HG03565 (cell line): ENCODE measurements around the gene PDE7B.

Experiments used
- ATAC-seq: cut with Tn5 transposase; IDR thresholded peaks from one replicate; pipeline ENCODE4 v1.9.1; 2021; ENCODE audit warnings: mild to moderate bottlenecking, moderate library complexity; ENCODE audit not compliant: unreplicated experiment

PDE7B gene

GRCh38 chr6:136169394-136170148 lies 318.1 kb downstream of the PDE7B start:
- no peak for ATAC-seq

- ATAC-seq = no peak
Observed at GRCh38 chr6:136171231-136171630, 319.7 kb downstream of the PDE7B start.

- ATAC-seq = no peak
Observed at GRCh38 chr6:136173519-136174507, 322.3 kb downstream of the PDE7B start.

- ATAC-seq = no peak
Observed at GRCh38 chr6:136174510-136174909, 323.0 kb downstream of the PDE7B start.

GRCh38 chr6:136175873-136176272 lies 324.4 kb downstream of the PDE7B start:
- no peak for ATAC-seq

- ATAC-seq = no peak
Observed at GRCh38 chr6:136178749-136179148, 327.2 kb downstream of the PDE7B start.

- ATAC-seq = no peak
Observed at GRCh38 chr6:136180704-136181511, 329.4 kb downstream of the PDE7B start.

- no peak for ATAC-seq
Observed at GRCh38 chr6:136181512-136181833, 330.0 kb downstream of the PDE7B start.

- no peak for ATAC-seq
Observed at GRCh38 chr6:136181861-136182260, 330.4 kb downstream of the PDE7B start.

GRCh38 chr6:136184738-136185137 lies 333.2 kb downstream of the PDE7B start:
- ATAC-seq = no peak

- no peak for ATAC-seq
Observed at GRCh38 chr6:136186363-136186762, 334.9 kb downstream of the PDE7B start.

- ATAC-seq = no peak
Observed at GRCh38 chr6:136188486-136188885, 337.0 kb downstream of the PDE7B start.

GRCh38 chr6:136189104-136189503 lies 337.6 kb downstream of the PDE7B start:
- ATAC-seq = no peak

- ATAC-seq = no peak
Observed at GRCh38 chr6:136191606-136192312, 340.3 kb downstream of the PDE7B start.

GRCh38 chr6:136192902-136193301 lies 341.4 kb downstream of the PDE7B start:
- ATAC-seq = no peak

GRCh38 chr6:136201732-136202131 lies 350.2 kb downstream of the PDE7B start:
- no peak for ATAC-seq

GRCh38 chr6:136208783-136209182 lies 357.3 kb downstream of the PDE7B start:
- ATAC-seq = no peak

GRCh38 chr6:136209496-136209895 lies 358.0 kb downstream of the PDE7B start:
- ATAC-seq = no peak

- ATAC-seq = no peak
Observed at GRCh38 chr6:136210398-136211165, 359.1 kb downstream of the PDE7B start.

GRCh38 chr6:136212608-136213007 lies 361.1 kb downstream of the PDE7B start:
- no peak for ATAC-seq
